Mammary epithelial cell (primary cell): ENCODE data around the gene GPHA2.

Experiments used
- EZH2 ChIP-seq: IDR thresholded peaks from 2 replicates; pipeline ENCODE4 v1.6.1; 2012; ENCODE audit warnings: low read length, inconsistent platforms, borderline replicate concordance
- TF ChIP-seq, protein P1 (sequence below), 2 donors: IDR thresholded peaks in 1 of 2; conservative IDR thresholded peaks in 1 of 2; 2 replicates each; pipeline ENCODE4 v1.5.1; 2011 to 2012; ENCODE audit warnings: inconsistent platforms in 2 of 2, low read length in 2 of 2, mild to moderate bottlenecking in 2 of 2, control low read depth in 1 of 2, low read depth in 1 of 2; ENCODE audit not compliant: insufficient read depth in 1 of 2; ENCODE audit errors: extremely low read depth in 1 of 2

DNA sequence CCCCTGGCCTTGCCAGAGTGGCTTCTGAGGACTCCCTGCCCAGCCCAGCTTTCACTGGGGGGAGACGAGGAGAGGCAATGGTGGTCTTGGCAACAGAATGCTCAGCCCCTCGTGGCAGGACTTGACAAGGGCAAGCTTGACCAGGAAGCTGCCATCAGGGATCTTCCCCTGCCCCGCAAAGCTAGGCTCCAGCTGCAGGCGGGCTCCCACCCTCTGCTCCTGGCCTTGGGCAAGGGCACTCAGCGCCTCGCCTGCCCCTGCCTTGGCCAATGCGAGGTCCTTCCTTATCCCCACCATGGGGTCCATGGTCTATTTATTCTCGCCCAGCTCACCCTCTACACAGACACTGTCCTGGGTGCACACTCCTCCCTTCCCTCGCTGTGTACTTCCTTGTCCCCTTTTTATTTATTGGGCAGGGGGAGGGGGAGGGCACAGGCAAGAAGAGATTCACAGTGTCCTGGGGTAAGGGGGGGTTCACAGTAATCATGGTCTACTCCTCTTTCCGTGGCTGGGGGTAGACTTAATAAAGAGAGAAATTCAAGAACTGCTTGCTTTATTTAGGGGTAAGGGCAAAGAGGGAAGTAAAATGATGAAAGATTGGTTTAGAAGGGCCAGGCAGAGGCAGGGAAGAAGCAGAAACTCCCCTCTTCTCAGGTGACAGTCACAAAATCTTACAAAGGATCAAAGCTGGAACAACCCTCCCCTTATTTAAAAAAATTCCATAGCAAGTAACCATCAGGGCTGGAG is 1.6 kb downstream of the GPHA2 start:
- TF ChIP-seq, protein P1, sequence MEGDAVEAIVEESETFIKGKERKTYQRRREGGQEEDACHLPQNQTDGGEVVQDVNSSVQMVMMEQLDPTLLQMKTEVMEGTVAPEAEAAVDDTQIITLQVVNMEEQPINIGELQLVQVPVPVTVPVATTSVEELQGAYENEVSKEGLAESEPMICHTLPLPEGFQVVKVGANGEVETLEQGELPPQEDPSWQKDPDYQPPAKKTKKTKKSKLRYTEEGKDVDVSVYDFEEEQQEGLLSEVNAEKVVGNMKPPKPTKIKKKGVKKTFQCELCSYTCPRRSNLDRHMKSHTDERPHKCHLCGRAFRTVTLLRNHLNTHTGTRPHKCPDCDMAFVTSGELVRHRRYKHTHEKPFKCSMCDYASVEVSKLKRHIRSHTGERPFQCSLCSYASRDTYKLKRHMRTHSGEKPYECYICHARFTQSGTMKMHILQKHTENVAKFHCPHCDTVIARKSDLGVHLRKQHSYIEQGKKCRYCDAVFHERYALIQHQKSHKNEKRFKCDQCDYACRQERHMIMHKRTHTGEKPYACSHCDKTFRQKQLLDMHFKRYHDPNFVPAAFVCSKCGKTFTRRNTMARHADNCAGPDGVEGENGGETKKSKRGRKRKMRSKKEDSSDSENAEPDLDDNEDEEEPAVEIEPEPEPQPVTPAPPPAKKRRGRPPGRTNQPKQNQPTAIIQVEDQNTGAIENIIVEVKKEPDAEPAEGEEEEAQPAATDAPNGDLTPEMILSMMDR (conservative IDR thresholded peaks at IDR 0.05 in 1 of 2, IDR thresholded peaks at IDR 0.05 in 1 of 2; ENCODE audit: extremely low read depth in 1 of 2, insufficient read depth in 1 of 2, low read depth in 1 of 2, low read length in 2 of 2): no peak
- no peak for TF ChIP-seq EZH2
